HG03045 (cell line): ENCODE results near the gene NPEPPS.
"Not testable (repeated sequence)": the region's sequence is repeated elsewhere in the genome, so short reads cannot be mapped to it uniquely, and the experiment has no call there.

Source experiments
- ATAC-seq: cut with Tn5 transposase; IDR thresholded peaks from one replicate; pipeline ENCODE4 v1.9.1; 2021; ENCODE audit warnings: mild to moderate bottlenecking, moderate library complexity; ENCODE audit not compliant: unreplicated experiment

Gene NPEPPS

GRCh38 chr17:47530557-47531232, at the start of gene NPEPPS:
Gene NPEPPS, plus strand, starts transcription at chr17:47531108. Its CDS starts 193 bp downstream, at chr17:47531301.
- ATAC-seq = peak; percentile 73

DNA sequence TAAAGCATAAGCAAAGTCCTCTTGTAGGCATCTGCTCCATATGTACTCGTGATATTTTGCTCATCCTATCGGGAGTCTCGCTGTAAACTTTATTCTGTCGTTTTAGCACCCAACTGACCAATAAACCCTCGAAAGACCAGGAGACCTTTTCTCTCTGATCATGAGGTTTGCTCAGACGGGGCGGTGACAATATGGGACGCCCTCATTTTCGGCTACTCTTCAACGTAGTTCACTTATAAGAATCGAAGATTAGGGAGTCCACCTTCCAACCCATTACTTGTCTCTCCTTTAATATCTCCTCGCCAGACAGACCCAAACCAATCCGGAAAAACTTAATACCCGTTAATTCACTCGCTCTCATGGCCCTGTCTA, 39.1 kb upstream of the NPEPPS start:
- not testable (repeated sequence) for ATAC-seq

DNA sequence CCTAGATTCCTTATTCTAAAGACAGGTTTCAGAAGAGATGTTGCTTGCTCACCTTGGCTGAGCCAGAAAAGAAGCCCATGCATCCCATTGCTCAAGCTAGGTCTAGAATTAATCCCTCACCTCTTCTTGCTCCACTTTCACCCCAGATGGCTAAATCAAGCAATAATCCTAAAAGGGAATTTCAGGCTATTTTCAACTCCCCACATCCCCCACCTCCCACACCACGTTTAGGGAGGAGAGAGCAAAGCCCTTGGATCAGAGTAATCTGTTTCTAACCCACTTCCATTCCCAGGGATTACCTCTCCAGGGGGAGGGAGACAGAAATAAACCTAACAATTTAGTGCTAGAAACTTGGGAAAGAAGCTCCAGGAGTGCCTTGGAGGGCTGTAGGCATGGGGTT, 31.8 kb upstream of the NPEPPS start:
- ATAC-seq = not testable (repeated sequence)

DNA sequence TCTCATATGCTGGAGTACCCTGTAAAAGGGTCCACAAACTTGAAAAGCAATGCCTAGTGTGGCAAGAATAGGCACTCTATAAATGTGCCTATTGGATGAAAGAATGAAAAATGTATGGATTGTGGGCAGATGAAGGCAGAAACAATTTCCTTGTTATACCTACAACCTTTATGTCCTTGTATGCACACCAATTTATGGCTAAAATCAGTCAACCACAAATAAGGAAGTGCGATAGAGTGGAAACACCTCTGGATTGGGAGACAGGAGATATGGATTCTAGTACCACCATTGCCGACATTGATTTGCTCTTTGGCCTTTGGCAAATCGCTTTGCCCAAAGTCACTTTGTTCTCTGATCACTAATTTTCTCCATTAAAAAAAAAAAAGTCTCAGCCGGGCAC, 31.4 kb upstream of the NPEPPS start:
- not testable (repeated sequence) for ATAC-seq

GRCh38 chr17:47500620-47501019, 30.3 kb upstream of the NPEPPS start:
- ATAC-seq = not testable (repeated sequence)

GRCh38 chr17:47502122-47502731, 28.7 kb upstream of the NPEPPS start:
- ATAC-seq = peak; percentile 72

- not testable (repeated sequence) for ATAC-seq
These were observed 28.0 kb upstream of the NPEPPS start for GRCh38 chr17:47502776-47503455.

DNA sequence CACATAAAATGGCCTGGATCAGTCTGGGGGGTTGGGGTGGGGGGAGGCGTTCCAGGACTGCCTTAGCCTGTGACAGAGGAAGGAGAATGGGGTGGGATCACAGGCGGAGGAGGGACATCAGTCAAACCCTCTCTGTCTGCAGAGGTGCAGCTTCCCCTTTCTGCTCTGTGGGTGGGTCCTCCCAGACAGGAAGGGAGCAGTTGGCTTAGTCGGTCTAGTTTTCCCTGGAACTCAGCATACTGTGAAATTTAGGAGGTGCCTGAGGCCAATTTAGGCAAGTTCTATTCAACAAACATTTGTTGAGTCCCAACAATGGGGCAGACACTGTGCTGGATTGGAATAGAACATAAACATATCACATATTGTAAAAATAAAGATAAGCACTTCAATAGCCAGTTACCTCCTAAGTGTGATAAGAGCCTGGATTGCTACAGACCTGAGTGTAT, 19.2 kb upstream of the NPEPPS start:
- not testable (repeated sequence) for ATAC-seq

GRCh38 chr17:47513301-47513700, 17.6 kb upstream of the NPEPPS start:
- ATAC-seq = not testable (repeated sequence)

DNA sequence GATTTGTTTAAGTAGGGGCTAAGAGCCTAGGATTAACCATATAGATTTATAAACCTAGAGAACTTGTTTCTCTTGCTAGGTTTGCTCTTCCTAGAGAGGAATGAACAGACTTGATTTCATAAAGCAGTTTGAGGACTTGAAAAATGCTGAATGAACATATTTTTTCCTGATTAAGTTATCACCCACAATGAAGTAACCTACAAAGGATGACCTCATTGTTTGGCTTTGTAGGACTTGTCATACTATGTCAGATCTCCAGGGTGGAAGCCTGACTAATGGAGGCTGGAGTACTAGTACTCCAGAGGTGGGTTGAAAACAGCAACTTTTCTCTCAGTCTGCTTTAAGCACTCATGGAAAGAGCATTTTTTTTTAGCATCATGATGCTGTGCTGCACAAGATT, 12.0 kb upstream of the NPEPPS start:
- ATAC-seq = not testable (repeated sequence)

GRCh38 chr17:47519365-47519764, 11.5 kb upstream of the NPEPPS start:
- ATAC-seq = not testable (repeated sequence)

- ATAC-seq = not testable (repeated sequence)
These were observed 10.6 kb upstream of the NPEPPS start for GRCh38 chr17:47520279-47520678.

DNA sequence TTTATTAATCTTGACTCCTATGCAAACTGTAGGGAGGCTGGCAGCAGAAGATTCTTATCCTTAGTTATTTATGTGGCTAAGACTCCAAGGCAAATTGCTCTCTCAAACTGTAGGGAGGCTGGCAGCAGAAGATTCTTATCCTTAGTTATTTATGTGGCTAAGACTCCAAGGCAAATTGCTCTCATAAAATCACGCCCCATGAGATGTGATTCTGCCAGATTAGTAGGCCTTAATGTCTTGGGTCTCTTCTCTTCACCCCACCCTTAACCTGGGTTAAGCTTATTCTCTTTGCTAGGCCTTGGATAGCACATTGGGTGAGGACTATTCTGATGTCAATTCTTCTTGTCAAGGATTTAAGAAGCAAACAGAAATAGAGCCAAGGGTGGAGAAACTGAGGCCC, 9.5 kb upstream of the NPEPPS start:
- ATAC-seq = not testable (repeated sequence)

DNA sequence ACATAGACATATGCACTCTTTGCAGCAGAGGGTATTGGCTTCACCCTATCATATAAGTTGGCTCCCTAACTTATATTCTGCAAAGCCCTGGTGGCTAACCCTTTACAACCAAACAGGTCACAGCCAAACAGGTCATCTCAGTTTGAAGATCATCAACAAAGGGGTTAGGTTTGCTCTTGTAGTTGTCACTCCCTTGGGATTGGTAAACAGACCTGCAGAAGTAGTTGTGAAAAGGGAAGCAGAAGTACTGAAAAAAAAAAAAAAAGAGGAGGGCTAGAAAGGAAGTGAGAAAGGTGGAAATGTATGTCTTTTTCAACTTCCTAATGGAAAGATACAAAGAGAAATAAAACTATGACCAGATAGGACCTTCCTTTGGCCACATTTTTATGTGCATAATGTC, 8.6 kb upstream of the NPEPPS start:
- not testable (repeated sequence) for ATAC-seq

DNA sequence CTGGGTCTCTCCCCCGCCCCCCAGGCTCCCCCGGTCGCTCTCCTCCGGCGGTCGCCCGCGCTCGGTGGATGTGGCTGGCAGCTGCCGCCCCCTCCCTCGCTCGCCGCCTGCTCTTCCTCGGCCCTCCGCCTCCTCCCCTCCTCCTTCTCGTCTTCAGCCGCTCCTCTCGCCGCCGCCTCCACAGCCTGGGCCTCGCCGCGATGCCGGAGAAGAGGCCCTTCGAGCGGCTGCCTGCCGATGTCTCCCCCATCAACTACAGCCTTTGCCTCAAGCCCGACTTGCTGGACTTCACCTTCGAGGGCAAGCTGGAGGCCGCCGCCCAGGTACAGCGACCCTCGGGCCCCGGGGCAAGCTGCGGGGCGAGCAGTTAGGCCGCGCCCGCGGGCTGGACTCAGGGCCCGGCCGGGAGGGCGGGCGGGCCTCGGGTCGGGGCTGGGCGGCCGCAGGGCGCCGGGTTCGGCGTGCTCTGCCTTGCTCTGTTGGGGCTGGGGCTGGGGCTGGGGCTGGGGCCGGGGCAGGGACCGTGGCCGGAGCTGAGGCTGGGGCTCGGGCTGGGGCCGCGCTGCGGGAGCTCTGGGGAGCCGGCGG, 419 bp downstream of the NPEPPS start:
- peak; percentile 38 for ATAC-seq

DNA sequence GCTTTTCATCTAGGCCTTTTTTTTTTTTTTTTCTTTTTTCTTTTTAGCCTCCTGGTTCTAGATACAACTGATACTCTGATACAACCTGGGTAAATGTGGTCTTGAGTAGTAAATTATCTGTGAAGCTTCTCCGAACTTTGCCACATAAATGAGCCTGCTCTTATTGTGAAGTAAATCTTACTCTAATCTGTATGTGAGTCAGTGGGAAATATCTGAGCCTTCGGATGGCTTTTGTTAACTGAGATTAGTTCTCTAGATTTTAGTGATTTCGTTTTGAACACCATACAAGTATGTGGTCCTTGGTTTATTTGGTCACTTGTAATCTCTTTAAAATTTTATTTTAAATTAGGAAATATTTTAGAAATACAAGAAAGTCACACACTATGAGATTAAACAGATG, 8.2 kb downstream of the NPEPPS start:
- ATAC-seq = not testable (repeated sequence)

GRCh38 chr17:47541676-47542075, 10.8 kb downstream of the NPEPPS start:
- ATAC-seq = not testable (repeated sequence)

DNA sequence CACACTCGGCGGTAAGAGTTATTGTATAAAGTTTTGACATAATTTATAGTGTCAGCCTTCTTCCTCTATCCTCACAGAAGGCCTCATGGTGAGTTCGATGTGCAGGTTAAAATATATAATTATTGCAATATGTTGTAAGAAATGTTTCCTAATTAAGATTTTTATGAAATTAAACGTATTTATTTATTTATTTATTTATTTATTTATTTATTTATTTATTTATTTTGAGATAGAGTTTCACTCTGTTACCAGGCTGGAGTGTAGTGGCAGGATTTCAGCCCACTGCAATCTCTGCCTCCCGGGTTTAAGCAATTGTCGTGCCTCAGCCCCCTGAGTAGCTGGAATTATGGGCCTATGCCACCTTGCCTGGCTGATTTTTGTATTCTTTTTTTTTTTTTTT, 13.4 kb downstream of the NPEPPS start:
- ATAC-seq = not testable (repeated sequence)

DNA sequence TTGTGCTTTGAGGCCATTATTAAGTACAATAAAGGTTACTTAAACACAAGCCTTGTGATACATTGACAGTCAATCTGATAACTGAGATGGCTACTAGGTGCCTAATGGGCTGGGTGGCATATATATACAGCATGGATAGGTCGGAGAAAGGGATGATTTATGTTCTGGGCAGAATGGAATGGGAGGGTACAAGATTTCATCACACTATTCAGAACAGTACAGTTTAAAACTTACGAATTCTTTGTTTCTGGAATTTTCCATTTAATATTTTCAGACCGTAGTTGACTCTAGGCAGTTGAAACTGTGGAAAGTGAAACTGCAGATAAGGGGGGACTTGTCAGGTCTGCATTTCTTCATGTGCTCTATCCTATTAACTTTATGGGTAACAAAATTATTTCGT, 23.8 kb downstream of the NPEPPS start:
- not testable (repeated sequence) for ATAC-seq

GRCh38 chr17:47556108-47556507, 25.2 kb downstream of the NPEPPS start:
- not testable (repeated sequence) for ATAC-seq

DNA sequence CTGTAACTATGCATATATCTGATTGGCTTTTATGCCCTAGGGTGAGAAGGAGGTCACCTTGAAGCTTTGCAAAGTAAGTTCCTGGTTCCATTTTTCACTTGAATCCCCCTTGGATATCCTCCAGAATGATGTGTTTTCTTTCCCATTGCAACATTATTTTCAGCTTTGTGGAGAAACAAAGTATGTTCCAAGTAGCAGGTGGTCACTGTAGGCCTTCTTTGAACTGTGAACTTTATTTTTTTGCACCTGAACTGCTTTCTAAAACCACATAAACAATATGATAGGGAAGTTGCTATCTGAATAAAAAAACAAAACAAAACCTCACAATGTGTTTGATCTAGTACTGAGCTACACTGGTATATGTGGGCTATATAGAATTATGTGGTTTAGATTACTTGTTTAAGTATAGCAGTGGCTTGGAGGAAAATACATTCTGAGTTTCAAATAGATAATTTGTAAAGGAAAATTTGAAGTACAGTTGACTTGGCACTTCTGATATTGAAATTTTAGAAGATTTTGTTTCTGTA, 29.7 kb downstream of the NPEPPS start:
- ATAC-seq = not testable (repeated sequence)
